ENCODE measurements around the gene ANXA5.

Gene ANXA5

DNA sequence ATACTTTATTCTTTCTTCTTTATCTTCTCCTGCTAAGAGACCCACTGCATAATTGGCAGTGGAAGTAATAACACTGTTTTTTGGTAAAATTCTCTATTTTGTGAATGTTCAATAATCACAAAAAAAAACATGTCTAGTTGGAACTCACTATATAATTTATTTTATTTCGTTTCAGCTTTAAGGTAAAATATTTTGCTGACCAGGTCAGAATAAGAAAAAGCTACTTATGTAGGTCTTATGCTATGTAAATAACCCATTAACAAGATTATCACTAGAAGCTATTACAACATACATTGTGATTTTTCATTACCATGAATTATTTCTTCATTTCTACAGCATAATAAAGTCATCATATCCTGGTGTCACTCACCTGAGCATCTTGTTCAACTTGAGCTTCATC is 19.3 kb downstream of the ANXA5 start:
- DNase-seq (ENCODE audit: low read depth): no peak

DNA sequence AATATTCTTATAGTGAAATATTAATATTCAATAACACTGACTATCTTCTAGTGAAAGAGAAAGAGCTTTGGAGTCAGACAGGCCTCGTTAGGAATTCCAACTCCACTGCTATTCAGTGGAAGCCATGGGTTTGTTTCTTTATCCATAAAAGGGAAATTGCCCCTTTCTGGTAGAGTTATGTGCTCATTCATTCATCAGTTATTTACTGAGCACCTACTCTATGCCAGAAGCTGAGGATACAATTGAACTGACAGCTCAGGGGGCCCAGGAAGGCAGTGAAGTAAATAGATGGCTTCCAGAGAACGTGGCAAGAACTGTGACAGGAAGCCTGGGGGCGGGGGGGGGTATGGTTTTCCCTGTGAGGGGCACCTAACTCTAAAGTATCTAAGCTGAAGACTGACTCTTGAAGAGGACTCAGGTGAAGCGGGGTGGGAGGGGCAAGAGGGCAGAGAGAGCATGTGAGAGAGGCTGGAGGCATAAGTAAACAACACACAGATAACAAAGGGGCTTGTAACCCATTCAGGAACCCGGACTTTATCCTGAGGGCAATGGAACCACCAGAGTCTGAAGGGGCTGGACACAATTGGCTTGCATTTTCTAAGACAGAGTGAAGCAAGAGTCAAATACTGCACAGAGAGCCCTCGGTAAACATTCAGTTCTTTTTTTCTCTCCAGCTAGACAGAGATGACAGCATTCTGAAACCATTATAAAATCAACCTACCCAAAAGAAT is 20.3 kb downstream of the ANXA5 start:
- DNase-seq (ENCODE audit: low read depth): no peak

GRCh38 chr4:121675715-121676114 is 21.1 kb downstream of the ANXA5 start:
- no peak for DNase-seq (ENCODE audit: low read depth)

GRCh38 chr4:121674696-121675095 is 22.1 kb downstream of the ANXA5 start:
- no peak for DNase-seq (ENCODE audit: low read depth)

DNA sequence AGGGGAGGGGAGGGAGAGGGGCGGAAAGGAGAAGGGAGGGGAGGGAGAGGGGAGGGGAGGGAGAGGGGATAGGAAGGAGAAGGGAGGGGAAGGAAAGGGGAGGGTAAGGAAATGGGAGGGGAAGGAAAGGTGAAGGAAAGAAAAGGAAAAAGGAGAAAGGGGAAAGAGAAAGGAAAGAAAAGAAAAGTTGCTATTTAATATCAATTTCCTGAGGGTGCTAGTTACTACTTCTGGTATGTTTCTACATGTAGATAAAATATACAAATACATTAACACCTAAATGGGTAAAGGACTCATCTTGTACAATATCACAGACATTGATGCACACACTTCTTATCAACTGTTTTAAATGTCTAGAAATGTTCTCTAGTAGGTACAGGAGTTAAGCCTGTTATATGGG is 22.6 kb downstream of the ANXA5 start:
- no peak for DNase-seq (ENCODE audit: low read depth)

DNA sequence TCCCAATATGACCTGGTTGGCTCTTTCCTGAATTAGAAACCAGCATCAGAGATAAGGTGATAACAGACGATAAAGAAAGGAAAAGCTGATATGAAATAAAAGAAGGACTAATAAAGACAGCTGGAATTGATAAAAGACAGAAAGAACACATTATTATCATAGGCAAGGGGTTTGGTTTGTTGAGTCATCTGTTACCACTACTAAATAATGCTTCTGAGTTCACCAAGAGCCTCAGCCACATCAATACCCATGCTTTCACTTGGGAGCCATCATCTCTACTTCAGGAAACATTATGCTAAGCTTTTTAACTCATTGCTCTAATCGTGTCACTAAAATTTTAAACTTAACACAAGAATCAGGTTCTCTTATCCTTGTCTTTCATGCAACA is 27.6 kb downstream of the ANXA5 start:
- peak; percentile 40 for DNase-seq (ENCODE audit: low read depth)

DNA sequence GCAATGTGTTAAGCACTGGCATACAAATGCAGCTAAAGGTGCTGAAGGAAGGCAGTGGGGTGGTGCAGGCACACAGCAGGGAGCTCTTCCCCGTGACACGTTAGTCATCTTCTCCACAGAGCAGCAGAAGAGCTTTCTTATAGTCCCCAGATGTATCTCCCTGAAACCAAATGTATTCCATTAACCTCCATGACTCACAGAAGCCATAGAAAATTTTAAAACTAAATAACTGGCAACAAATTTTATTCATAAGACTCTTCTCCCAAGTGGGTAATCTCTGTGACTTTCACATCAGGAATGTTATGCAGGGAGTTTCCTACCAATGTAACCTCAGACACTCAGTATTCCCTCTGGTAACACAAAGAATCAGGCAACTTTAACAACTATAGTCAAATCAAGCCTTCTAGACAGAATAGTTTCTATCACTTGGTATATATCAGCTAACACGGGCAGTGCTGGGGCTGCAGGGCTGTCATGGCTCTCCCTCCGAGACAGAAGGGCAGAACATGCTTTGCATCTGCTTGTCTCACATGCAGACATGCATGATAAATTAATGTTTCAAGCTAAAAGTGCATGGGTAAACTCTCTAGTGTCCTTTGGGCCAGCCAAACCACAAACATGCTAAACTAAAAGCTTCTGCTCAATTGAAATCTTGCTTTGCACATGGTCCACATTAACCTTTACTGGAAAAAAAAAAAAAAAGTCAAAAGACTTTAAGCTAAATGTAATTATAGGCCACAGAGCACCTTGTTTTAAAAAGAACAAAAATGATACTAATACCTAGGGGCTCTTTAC is 28.2 kb downstream of the ANXA5 start:
- DNase-seq (ENCODE audit: low read depth): peak; percentile 94

GRCh38 chr4:121666091-121666679 is 30.6 kb downstream of the ANXA5 start:
- no peak for DNase-seq (ENCODE audit: low read depth)

DNA sequence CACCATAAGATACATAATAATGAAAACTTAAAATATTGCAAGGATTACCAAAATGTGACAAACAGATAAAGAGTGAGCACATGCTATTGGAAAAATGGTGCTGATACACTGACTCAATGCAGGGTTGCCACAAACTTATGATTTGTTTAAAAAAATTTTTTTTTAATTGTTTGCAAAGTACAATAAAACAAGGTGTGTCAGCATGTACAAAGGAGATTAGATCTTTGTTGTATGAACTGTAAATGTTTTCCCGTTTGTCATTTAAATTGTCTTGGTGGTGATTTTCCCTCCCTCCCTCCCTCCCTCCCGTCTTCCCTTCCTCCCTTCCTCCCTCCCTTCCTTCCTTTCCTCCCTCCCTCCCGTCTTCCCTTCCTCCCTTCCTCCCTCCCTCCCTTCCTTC is 31.4 kb downstream of the ANXA5 start:
- no peak for DNase-seq (ENCODE audit: low read depth)

DNA sequence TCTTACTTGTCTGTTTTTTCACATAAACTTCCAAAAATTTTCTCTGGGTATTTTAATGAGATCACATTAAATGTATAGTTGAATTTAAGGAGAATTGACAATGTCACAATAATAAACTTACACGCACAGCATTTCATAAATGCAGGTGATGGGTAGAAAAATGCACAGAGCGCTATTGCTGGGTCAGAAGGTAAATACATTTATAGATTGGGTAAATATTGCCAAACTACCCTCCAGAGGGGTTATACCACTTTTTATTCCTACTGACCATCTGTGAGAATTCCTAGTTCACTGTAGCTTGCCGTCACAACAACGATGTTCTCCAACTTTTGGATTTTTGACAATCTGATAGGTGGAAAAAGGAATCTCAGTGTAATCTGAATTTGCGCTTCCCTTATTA is 34.6 kb downstream of the ANXA5 start:
- no peak for DNase-seq (ENCODE audit: low read depth)

- peak; percentile 17 for DNase-seq (ENCODE audit: low read depth)
Observed at GRCh38 chr4:121660175-121660933, 36.4 kb downstream of the ANXA5 start.

DNA sequence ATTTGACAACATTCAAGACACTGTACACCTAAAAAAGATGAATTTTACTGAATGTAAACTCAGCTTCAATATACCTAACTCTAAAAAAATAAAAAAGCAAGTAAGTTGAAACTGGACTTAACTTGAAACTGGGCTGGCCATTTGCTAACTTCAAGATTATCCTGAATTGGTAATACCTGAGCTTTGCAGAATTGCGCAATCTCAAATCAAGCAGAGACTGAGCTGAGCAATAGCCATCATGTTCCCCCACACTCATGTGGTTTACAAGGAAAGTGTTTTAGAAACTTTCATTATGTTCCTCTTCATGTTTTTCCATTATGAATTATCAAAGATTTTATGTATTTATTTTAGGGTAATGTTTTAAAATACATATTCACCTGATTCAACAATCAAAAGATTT is 38.7 kb downstream of the ANXA5 start:
- no peak for DNase-seq (ENCODE audit: low read depth)

- peak; percentile 64 for DNase-seq (ENCODE audit: low read depth)
Observed at GRCh38 chr4:121656269-121656641, 40.5 kb downstream of the ANXA5 start.

- DNase-seq (ENCODE audit: low read depth): no peak
Observed at GRCh38 chr4:121655320-121656268, 41.2 kb downstream of the ANXA5 start.

DNA sequence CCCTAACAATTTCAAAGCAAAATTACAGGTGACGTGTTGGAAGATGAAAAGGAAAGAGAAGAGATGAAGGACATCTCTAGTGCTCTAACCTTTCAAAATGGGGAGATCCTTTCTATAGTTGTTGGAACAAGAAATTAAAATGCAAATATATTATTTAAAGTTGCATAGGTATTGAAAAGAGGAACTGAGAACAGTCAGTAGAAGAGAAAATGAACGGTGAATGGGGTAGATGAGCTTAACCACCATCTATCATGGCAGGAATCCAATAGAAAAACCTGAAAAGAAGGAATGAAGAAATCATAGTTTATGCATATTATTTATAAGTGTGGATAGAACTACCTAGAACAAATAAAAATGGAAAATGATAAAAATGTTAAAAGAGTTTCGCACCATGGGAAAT is 42.0 kb downstream of the ANXA5 start:
- no peak for DNase-seq (ENCODE audit: low read depth)

DNA sequence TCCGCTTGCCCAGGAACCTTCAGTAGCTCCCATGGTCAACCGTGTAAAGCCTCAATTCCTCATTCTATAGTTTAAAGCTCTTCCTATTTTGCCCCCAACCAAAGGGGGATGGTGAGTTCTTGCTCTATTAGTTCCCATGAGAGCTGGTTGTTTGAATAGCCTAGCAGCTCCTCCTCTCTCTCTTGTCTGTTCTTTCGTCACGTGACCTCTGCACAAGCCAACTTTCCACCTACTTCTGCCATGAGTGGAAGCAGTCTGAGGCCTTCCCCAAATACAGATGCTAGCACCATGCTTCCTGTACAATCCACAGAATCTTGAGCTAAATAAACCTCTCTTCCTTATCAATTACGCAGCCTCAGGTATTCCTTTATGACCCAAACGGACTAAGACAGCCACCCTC is 42.8 kb downstream of the ANXA5 start:
- DNase-seq (ENCODE audit: low read depth): no peak

DNA sequence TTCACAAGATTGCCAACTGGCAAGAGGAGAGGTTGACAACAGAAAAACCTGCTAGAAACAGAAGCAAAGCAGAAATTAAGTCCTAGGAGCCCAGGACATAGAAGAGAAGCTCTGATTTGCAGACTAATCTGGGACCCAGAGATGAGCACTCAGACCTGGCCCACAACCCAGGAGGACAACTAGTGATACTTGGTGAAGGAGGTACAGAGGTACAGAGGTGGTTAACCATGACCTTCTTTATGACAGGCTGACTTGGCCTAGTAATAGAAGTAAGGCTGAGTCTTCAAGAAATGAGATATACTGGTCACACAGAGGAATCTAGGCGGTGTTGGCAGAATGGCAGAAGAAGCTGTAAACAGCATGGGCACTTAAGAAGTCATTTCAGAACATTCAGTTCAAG is 43.6 kb downstream of the ANXA5 start:
- no peak for DNase-seq (ENCODE audit: low read depth)

DNA sequence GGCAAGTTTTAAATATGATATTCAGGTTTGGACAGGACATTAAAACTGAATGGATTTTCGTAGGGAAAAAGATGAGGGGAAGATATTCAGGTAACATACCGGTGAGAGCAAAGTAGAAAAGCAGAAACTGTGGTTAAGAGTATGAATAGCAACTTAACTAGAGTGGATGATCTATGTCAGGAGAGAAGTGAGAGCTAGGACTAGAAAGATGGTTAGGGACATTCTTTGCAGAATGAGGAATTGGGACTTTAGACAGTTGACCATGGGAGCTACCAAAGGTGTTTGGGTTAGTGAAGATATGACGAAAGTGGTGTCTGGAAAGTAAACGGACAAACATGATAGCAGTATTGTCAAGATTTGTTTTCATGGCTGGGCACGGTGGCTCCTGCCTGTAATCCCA is 45.2 kb downstream of the ANXA5 start:
- no peak for DNase-seq (ENCODE audit: low read depth)

- no peak for DNase-seq (ENCODE audit: low read depth)
Observed at GRCh38 chr4:121650741-121651140, 46.0 kb downstream of the ANXA5 start.

GRCh38 chr4:121648516-121648915 is 48.3 kb downstream of the ANXA5 start:
- DNase-seq (ENCODE audit: low read depth): no peak

DNA sequence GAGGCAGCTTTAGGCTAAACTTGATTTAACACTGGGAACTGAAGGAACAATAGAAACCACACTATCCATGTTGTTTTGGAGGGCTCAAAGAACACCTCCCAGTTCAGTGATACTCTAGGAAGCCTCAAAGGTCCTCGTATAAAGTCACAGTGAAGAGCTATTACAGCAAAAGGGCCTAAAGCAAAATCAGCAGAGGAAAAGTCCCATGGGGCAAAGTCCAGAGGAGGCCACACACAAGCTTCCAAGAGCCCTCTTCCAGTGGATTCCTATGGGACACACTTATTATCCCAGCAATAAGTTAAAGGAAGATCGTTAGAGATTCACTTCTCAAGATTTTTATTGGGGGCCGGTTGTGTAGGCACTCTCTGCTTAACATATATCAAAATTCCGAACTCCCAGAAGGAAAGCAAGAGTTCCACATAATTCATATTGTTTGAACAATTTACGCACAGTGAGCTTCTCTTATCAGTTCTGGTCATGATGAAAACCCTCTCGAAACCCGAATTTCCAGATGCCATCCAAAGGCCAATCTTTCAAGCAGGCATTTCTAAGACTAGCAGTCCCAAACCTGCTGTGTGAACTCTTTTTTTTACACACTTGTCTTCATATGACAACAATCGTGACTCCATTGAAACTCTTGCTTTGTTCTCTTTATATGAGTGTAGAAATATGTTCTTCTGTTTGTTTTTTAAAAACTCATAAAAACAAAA is 53.7 kb downstream of the ANXA5 start:
- no peak for DNase-seq (ENCODE audit: low read depth)
